ENCODE results near the gene OXSM. TPM values are rescaled to one million over a fixed set of nuclear protein-coding genes. Genes with fewer than 3 reads are reported as not detected.

The OXSM gene
- total RNA-seq, 1 experiment from 2014 or later: 21.4 TPM

- H3K79me2 ChIP-seq (ENCODE audit: low read length): peaks cover 42% of the 10 kb centered on the region
- TF ChIP-seq EZH2phosphoT487 (IDR thresholded peaks at IDR 0.05; ENCODE audit: borderline replicate concordance, low read length) (no peak), CTCF (conservative IDR thresholded peaks at IDR 0.05; ENCODE audit: low read depth, low read length) (no peak), EZH2 (IDR thresholded peaks at IDR 0.05; ENCODE audit: low read length, unreplicated experiment) (no peak)
- no peak for ATAC-seq
- TSS peak; percentile 43 for BruUV-seq (replicated peaks)
- DNase-seq: no peak
- peaks cover 31% of the 10 kb centered on the region for H3K4me1 ChIP-seq (ENCODE audit: insufficient read depth, low read length)
- no peaks in the 10 kb centered on the region for H3K9me2 ChIP-seq (replicated peaks; ENCODE audit: low read length)
- H3K9ac ChIP-seq (ENCODE audit: low read length): peak overlapping the region; percentile 83
- POLR2A ChIA-PET (ENCODE audit: unreplicated experiment): no interaction called here
- peak overlapping the region; percentile 84 for H3K4me2 ChIP-seq (ENCODE audit: low read length)
- H3K27ac ChIP-seq (ENCODE audit: low read length): no peak overlapping the region
- H2AFZ ChIP-seq (ENCODE audit: low read length): no peak overlapping the region
- intact Hi-C loops (cut with micrococcal nuclease): loop anchor here (2.0 kb wide), 3 partner anchors 39 to 117 kb away; partner anchors contain the start of gene TOP2B
- H3F3A ChIP-seq (ENCODE audit: low read length, unreplicated experiment): no peaks in the 10 kb centered on the region
- CTCF ChIA-PET: no interaction called here
- peak overlapping the region; percentile 87 for H3K4me3 ChIP-seq (ENCODE audit: low read length)
- H4K20me1 ChIP-seq (ENCODE audit: low read length): peaks cover 24% of the 10 kb centered on the region
- no peaks in the 10 kb centered on the region for H3K9me3 ChIP-seq (ENCODE audit: low read length)
- H3K27me3 ChIP-seq (ENCODE audit: low read length): no peaks in the 10 kb centered on the region
- H3K36me3 ChIP-seq (ENCODE audit: low read depth, low read length): peaks cover 13% of the 10 kb centered on the region; the same call in 1 of the 2 replicates
These were observed 7.9 kb upstream of the OXSM start for GRCh38 chr3:25781758-25782594.

GRCh38 chr3:25782636-25782937 lies 7.3 kb upstream of the OXSM start:
- Histone ChIP-seq H2AFZ (ENCODE audit: low read length) (peak overlapping the region; percentile 90), H3K9me3 (ENCODE audit: low read length) (no peaks in the 10 kb centered on the region), H4K20me1 (ENCODE audit: low read length) (peaks cover 24% of the 10 kb centered on the region), H3K27ac (ENCODE audit: low read length) (peak overlapping the region; percentile 40), H3K79me2 (ENCODE audit: low read length) (peaks cover 42% of the 10 kb centered on the region), H3K4me2 (ENCODE audit: low read length) (peak overlapping the region; percentile 84), H3K9me2 (replicated peaks; ENCODE audit: low read length) (no peaks in the 10 kb centered on the region), H3K4me1 (ENCODE audit: insufficient read depth, low read length) (peaks cover 31% of the 10 kb centered on the region), H3K9ac (ENCODE audit: low read length) (peak overlapping the region; percentile 83), H3K4me3 (ENCODE audit: low read length) (peak overlapping the region; percentile 87), H3F3A (ENCODE audit: low read length, unreplicated experiment) (no peaks in the 10 kb centered on the region), H3K27me3 (ENCODE audit: low read length) (no peaks in the 10 kb centered on the region), H3K36me3 (ENCODE audit: low read depth, low read length) (peaks cover 10% of the 10 kb centered on the region; the same call in 1 of the 2 replicates)
- ATAC-seq: no peak
- CTCF ChIA-PET: no interaction called here
- DNase-seq: no peak
- no TSS peak for BruUV-seq (replicated peaks)
- POLR2A ChIA-PET (ENCODE audit: unreplicated experiment): interaction anchor here (0.6 kb wide), 2 partner anchors 141 to 151 kb away, joined by 4 to 11 read pairs; no protein-coding TSS in a partner anchor
- intact Hi-C loops (cut with micrococcal nuclease): loop anchor here (2.0 kb wide), 3 partner anchors 38 to 118 kb away; partner anchors contain the start of gene TOP2B
- no peak for TF ChIP-seq CTCF (conservative IDR thresholded peaks at IDR 0.05; ENCODE audit: low read depth, low read length)

All from PC-3 (cell line).